Lower leg skin (tissue), 3 donors: ENCODE measurements around the gene STAG1.

ENCODE experiments used
- POLR2A ChIP-seq, 2 donors: fragments of 450-650 bp; IDR thresholded peaks; one replicate each; pipeline ENCODE4 v1.6.1; 2016 to 2017; ENCODE audit warnings: antibody characterized with exemption in 2 of 2, mild to moderate bottlenecking in 1 of 2, moderate library complexity in 1 of 2
- TF ChIP-seq, protein P1 (sequence below), 3 donors: fragments of 450-650 bp; IDR thresholded peaks; one replicate each; pipeline ENCODE4 v1.5.1; 2016; ENCODE audit warnings: antibody characterized with exemption in 3 of 3, mild to moderate bottlenecking in 3 of 3, moderate library complexity in 2 of 3

DNA sequence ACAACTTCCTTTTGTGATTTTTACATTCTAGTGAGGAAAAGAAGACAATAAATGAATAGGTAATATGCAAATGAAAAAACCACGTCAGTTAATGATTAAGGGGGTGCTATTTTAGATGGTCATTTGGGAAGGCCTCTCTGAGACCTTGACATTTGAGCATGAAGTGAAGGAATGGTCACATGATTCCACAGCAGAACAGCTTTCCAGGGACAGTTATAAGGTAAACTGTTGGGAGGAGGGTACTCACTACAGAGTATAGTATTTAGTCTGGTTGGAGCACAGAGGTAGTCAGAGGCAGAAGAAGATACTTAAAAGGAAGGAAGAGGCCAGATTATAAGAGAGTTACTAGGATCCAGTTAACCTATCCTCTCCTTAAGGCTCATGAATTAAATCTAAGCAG is 246.5 kb downstream of the STAG1 start:
- no peak for TF ChIP-seq POLR2A (IDR thresholded peaks at IDR 0.05)
- TF ChIP-seq, protein P1, sequence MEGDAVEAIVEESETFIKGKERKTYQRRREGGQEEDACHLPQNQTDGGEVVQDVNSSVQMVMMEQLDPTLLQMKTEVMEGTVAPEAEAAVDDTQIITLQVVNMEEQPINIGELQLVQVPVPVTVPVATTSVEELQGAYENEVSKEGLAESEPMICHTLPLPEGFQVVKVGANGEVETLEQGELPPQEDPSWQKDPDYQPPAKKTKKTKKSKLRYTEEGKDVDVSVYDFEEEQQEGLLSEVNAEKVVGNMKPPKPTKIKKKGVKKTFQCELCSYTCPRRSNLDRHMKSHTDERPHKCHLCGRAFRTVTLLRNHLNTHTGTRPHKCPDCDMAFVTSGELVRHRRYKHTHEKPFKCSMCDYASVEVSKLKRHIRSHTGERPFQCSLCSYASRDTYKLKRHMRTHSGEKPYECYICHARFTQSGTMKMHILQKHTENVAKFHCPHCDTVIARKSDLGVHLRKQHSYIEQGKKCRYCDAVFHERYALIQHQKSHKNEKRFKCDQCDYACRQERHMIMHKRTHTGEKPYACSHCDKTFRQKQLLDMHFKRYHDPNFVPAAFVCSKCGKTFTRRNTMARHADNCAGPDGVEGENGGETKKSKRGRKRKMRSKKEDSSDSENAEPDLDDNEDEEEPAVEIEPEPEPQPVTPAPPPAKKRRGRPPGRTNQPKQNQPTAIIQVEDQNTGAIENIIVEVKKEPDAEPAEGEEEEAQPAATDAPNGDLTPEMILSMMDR (IDR thresholded peaks at IDR 0.05) = no peak
